Keratinocyte (primary cell): ENCODE measurements around the gene OR52E8. TPM values are rescaled to one million over a fixed set of nuclear protein-coding genes. Genes with fewer than 3 reads are reported as not detected.

Source experiments
- DNase-seq: peaks from one replicate; pipeline ENCODE4 v3.0.0-alpha.2; 2011; ENCODE audit warnings: low read depth, missing footprints, low spot score
- FAIRE-seq: peaks from 2 replicates; lab custom pipeline; 2011; peaks lifted over from hg19 to GRCh38; lab: Jason Lieb, UNC
- H2AFZ ChIP-seq: 2 replicates; pipeline ENCODE4 v1.6.0; 2012; ENCODE audit warnings: low read length, control low read depth, inconsistent platforms; ENCODE audit not compliant: control insufficient read depth
- H3K27ac ChIP-seq: 2 replicates; pipeline ENCODE4 v1.5.1; 2011; ENCODE audit warnings: low read length; ENCODE audit not compliant: control insufficient read depth, insufficient read depth
- H3K27me3 ChIP-seq: 3 replicates; pipeline ENCODE4 v1.6.0; 2011; ENCODE audit warnings: low read length; ENCODE audit not compliant: control insufficient read depth, insufficient read depth; ENCODE audit errors: extremely low read depth
- H3K36me3 ChIP-seq, 2 experiments: 2 replicates in 1 of 2; 3 replicates in 1 of 2; pipeline ENCODE4 v1.5.1; 2011; ENCODE audit warnings: low read length in 2 of 2, mild to moderate bottlenecking in 1 of 2; ENCODE audit not compliant: control insufficient read depth in 2 of 2, insufficient read depth in 2 of 2; ENCODE audit errors: extremely low read depth in 1 of 2
- H3K4me1 ChIP-seq: 3 replicates; pipeline ENCODE4 v1.5.1; 2011; ENCODE audit warnings: low read length; ENCODE audit not compliant: control insufficient read depth, insufficient read depth; ENCODE audit errors: extremely low read depth
- H3K4me2 ChIP-seq: 3 replicates; pipeline ENCODE4 v1.6.0; 2011; ENCODE audit warnings: low read depth, low read length; ENCODE audit not compliant: control insufficient read depth, insufficient read depth; ENCODE audit errors: extremely low read depth
- H3K4me3 ChIP-seq, 3 experiments: fragments of 200-600 bp in 1 of 3; sonication (generic) in 1 of 3; 2 replicates in 2 of 3; 3 replicates in 1 of 3; pipeline ENCODE4 v1.5.1; 2011 to 2016; ENCODE audit warnings: low read length in 3 of 3, mild to moderate bottlenecking in 3 of 3, control low read depth in 2 of 3, inconsistent platforms in 1 of 3, low read depth in 1 of 3, mixed read lengths in 1 of 3, mixed run types in 1 of 3, moderate library complexity in 1 of 3; ENCODE audit not compliant: control insufficient read depth in 2 of 3, insufficient read depth in 2 of 3; ENCODE audit errors: extremely low read depth in 1 of 3
- H3K79me2 ChIP-seq: 2 replicates; pipeline ENCODE4 v1.6.0; 2012; ENCODE audit warnings: low read length; ENCODE audit not compliant: control insufficient read depth, insufficient read depth
- H3K9ac ChIP-seq: 3 replicates; pipeline ENCODE4 v1.6.0; 2011; ENCODE audit warnings: low read length; ENCODE audit not compliant: control insufficient read depth, insufficient read depth; ENCODE audit errors: extremely low read depth
- H3K9me1 ChIP-seq: 3 replicates; pipeline ENCODE4 v1.6.0; 2011; ENCODE audit warnings: low read length; ENCODE audit not compliant: control insufficient read depth, insufficient read depth; ENCODE audit errors: extremely low read depth
- H3K9me3 ChIP-seq: 2 replicates; pipeline ENCODE4 v1.5.1; 2012; ENCODE audit warnings: low read depth, low read length; ENCODE audit not compliant: control insufficient read depth
- H4K20me1 ChIP-seq: 3 replicates; pipeline ENCODE4 v1.6.0; 2011; ENCODE audit warnings: low read length; ENCODE audit not compliant: control insufficient read depth, insufficient read depth; ENCODE audit errors: extremely low read depth
- CTCF ChIP-seq, 3 experiments: IDR thresholded peaks in 1 of 3; conservative IDR thresholded peaks in 1 of 3; optimal IDR thresholded peaks in 1 of 3; 2 replicates in 2 of 3; 3 replicates in 1 of 3; pipeline versions ENCODE3 to v1.5.1; 2011; ENCODE audit warnings: low read length in 3 of 3, mild to moderate bottlenecking in 3 of 3, moderate library complexity in 2 of 3, control low read depth in 1 of 3, inconsistent platforms in 1 of 3; ENCODE audit not compliant: insufficient read depth in 2 of 3; ENCODE audit errors: extremely low read depth in 1 of 3
- EZH2 ChIP-seq: IDR thresholded peaks from one replicate; pipeline ENCODE4 v1.6.1; 2012; ENCODE audit warnings: inconsistent platforms, mild to moderate bottlenecking, low read length, moderate library complexity
- dilution Hi-C: fragments of 300-500 bp; cut with MboI; formaldehyde crosslinking; loops from one replicate; pipeline ENCODE4 v1.7.0; 2020; ENCODE audit warnings: low sequenced_read_pairs; ENCODE audit not compliant: extremely low pct_ligation_motif_present
- polyA plus RNA-seq, 5 experiments: library from polyadenylated mRNA; depleted of rRNA in 3 of 5; stranded (reverse) in 3 of 5; stranded (forward) in 1 of 5; unstranded in 1 of 5; fragments of >200 nt; gene quantifications; 1 replicate in 1 of 5; 2 replicates in 3 of 5; 3 replicates in 1 of 5; pipeline versions ENCODE4 v1.2.1 to v1.2.3, GENCODE V29; 2011 to 2012; ENCODE audit warnings: missing spikeins in 2 of 5, low read depth in 1 of 5, low replicate concordance in 1 of 5

OR52E8 gene
- polyA plus RNA-seq, 1 donor (not counting 4 experiments of a cell fraction or from before 2014, with no cell fraction given) = not detected

- Histone ChIP-seq H3K9me1 (no peaks in the 10 kb centered on the region), H3K36me3 (no peaks in the 10 kb centered on the region), H3K4me3 (no peak within 1 kb of the TSS), H3K27me3 (no peaks in the 10 kb centered on the region), H3K4me1 (no peaks in the 10 kb centered on the region), H4K20me1 (no peaks in the 10 kb centered on the region), H3K9me3 (no peaks in the 10 kb centered on the region), H2AFZ (no peak within 1 kb of the TSS), H3K27ac (no peak within 1 kb of the TSS), H3K9ac (no peak within 1 kb of the TSS), H3K4me2 (no peak within 1 kb of the TSS), H3K79me2 (no peaks in the 10 kb centered on the region)
- DNase-seq = no peak
- no peak for FAIRE-seq
- dilution Hi-C loops = no loop called here
- TF ChIP-seq CTCF (optimal IDR thresholded peaks at IDR 0.05 in 1 of 3, IDR thresholded peaks at IDR 0.05 in 1 of 3, conservative IDR thresholded peaks at IDR 0.05 in 1 of 3; ENCODE audit: extremely low read depth in 1 of 3, insufficient read depth in 2 of 3, low read length in 3 of 3) = no peak
- no peak for TF ChIP-seq EZH2
These were observed 22.8 kb upstream of the OR52E8 start, which contains the start of gene OR52E4 for GRCh38 chr11:5880329-5880728. OR52E4 (plus strand) TSS chr11:5880629; CDS start chr11:5884293, 3,664 bp downstream.

GRCh38 chr11:5878564-5878963 lies 21.1 kb upstream of the OR52E8 start:
- no peak overlapping the region for H3K4me2 ChIP-seq
- dilution Hi-C loops = no loop called here
- H4K20me1 ChIP-seq = no peaks in the 10 kb centered on the region
- H3K4me3 ChIP-seq = no peak overlapping the region
- DNase-seq (no peak), FAIRE-seq (no peak)
- no peak overlapping the region for H3K9ac ChIP-seq
- H3K36me3 ChIP-seq = no peaks in the 10 kb centered on the region
- no peaks in the 10 kb centered on the region for H3K27me3 ChIP-seq
- no peaks in the 10 kb centered on the region for H3K9me1 ChIP-seq
- H3K79me2 ChIP-seq = no peaks in the 10 kb centered on the region
- no peak overlapping the region for H3K27ac ChIP-seq
- no peak overlapping the region for H2AFZ ChIP-seq
- no peak for TF ChIP-seq CTCF (optimal IDR thresholded peaks at IDR 0.05 in 1 of 3, IDR thresholded peaks at IDR 0.05 in 1 of 3, conservative IDR thresholded peaks at IDR 0.05 in 1 of 3; ENCODE audit: extremely low read depth in 1 of 3, insufficient read depth in 2 of 3, low read length in 3 of 3)
- no peak for TF ChIP-seq EZH2
- no peaks in the 10 kb centered on the region for H3K4me1 ChIP-seq
- no peaks in the 10 kb centered on the region for H3K9me3 ChIP-seq
